HepG2 (cell line): ENCODE data around the gene C2orf81. TPM values are rescaled to one million over a fixed set of nuclear protein-coding genes. Genes with fewer than 3 reads are reported as not detected.

Experiments
- CCDC6 ChIP-seq: sonication (generic); formaldehyde crosslinking; IDR thresholded peaks from 2 replicates; pipeline ENCODE4 v1.8.1; 2022; ENCODE audit warnings: mild to moderate bottlenecking, missing genetic modification reagents, moderate library complexity
- HCFC1 ChIP-seq: fragments of 150-350 bp; IDR thresholded peaks from 2 replicates; pipeline ENCODE4 v1.6.1; 2014; ENCODE audit warnings: low read depth, low read length
- HDAC2 ChIP-seq: sonication (generic); formaldehyde crosslinking; IDR thresholded peaks from 2 replicates; pipeline ENCODE4 v1.4.0; 2020; ENCODE audit warnings: missing genetic modification reagents
- HNRNPUL1 ChIP-seq: fragments of 200-400 bp; formaldehyde crosslinking; IDR thresholded peaks from 2 replicates; pipeline ENCODE4 v1.6.1; 2017; ENCODE audit warnings: low read depth, mild to moderate bottlenecking, low read length, moderate library complexity
- SMAD1 ChIP-seq: sonication (generic); formaldehyde crosslinking; IDR thresholded peaks from 2 replicates; pipeline ENCODE4 v1.4.0; 2020; ENCODE audit warnings: missing genetic modification reagents, low read depth, mild to moderate bottlenecking, borderline replicate concordance
- TARDBP ChIP-seq: sonication (generic); formaldehyde crosslinking; IDR thresholded peaks from 2 replicates; pipeline ENCODE4 v1.8.0; 2022; ENCODE audit warnings: mild to moderate bottlenecking, missing genetic modification reagents
- ZNF232 ChIP-seq: sonication (generic); formaldehyde crosslinking; IDR thresholded peaks from 2 replicates; pipeline ENCODE4 v1.4.0; 2020; ENCODE audit warnings: missing genetic modification reagents, borderline replicate concordance
- polyA plus RNA-seq, 8 experiments: library from polyadenylated mRNA; depleted of rRNA in 3 of 8; stranded (reverse) in 7 of 8; unstranded in 1 of 8; fragments of >200 nt; fragmentation: Illumina TruSeq in 4 of 8; extraction: Trizol in 4 of 8; gene quantifications; 2 replicates each; pipeline versions ENCODE4 v1.2.1 to v1.2.3, GENCODE V29; 2011 to 2016; ENCODE audit warnings: low read depth in 4 of 8, missing spikeins in 1 of 8, mixed read lengths in 1 of 8; ENCODE audit not compliant: insufficient read depth in 1 of 8
- total RNA-seq, 5 experiments: library from RNA; depleted of rRNA; stranded (reverse); fragments of >200 nt; fragmentation: Illumina TruSeq; extraction: Trizol; gene quantifications; 2 replicates each; pipeline ENCODE4 v1.2.3, GENCODE V29; 2016; ENCODE audit warnings: low read depth in 1 of 5
- TF ChIP-seq, protein P1 (sequence below): sonication (generic); formaldehyde crosslinking; conservative IDR thresholded peaks from 2 replicates; pipeline ENCODE4 v1.4.0; 2020; ENCODE audit warnings: missing genetic modification reagents
- TF ChIP-seq, protein P2 (sequence below): sonication (generic); formaldehyde crosslinking; IDR thresholded peaks from 2 replicates; pipeline ENCODE4 v1.4.0; 2020; ENCODE audit warnings: missing genetic modification reagents
- TF ChIP-seq, protein P3 (sequence below): sonication (generic); formaldehyde crosslinking; IDR thresholded peaks from one replicate; pipeline ENCODE4 v1.5.1; 2020; ENCODE audit warnings: mild to moderate bottlenecking, missing genetic modification reagents; ENCODE audit errors: not compliant biosample characterization
- TF ChIP-seq, protein P4 (sequence below): sonication (generic); formaldehyde crosslinking; IDR thresholded peaks from 2 replicates; pipeline ENCODE4 v1.5.0; 2020; ENCODE audit warnings: mild to moderate bottlenecking, missing genetic modification reagents, moderate library complexity

Gene C2orf81
- total and polyA plus RNA-seq, 2 of the 13 experiments (the other 11 are each of a cell fraction or from before 2014, with no cell fraction given) = 0.15 to 0.17 TPM

DNA sequence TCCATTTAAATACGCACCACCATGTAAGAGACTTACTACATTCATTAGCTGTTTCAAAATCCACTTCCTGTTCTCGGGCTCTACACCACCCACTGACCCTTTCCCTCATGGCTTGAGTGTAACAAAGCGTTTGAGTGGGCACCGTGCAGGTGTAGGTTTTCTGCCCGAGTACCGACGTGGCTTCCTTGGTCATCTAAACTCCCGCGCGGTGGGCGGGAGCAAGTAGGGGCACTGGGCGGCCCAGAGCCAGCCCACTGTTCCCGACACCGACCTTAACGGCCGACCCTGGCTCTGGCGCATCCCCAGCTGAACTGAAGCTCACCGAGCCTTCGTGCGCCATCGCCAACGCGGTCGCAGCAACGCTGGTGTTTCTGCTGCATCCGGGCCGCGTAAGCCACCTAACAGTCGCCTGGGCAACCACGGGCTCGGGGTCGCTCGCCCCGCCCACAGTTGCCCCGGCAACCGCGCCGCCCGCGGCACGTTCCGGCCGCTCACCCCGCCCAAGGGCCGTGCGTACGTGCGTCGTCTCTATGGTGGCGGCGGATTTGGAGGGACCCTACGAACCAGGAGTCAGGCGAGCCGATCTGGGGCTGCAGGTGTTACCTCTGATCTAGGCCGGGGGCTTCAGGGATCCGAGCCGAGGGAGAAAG is at the start of gene C2orf81, which contains the start of gene WDR54 (continued):
- TF ChIP-seq, protein P1, sequence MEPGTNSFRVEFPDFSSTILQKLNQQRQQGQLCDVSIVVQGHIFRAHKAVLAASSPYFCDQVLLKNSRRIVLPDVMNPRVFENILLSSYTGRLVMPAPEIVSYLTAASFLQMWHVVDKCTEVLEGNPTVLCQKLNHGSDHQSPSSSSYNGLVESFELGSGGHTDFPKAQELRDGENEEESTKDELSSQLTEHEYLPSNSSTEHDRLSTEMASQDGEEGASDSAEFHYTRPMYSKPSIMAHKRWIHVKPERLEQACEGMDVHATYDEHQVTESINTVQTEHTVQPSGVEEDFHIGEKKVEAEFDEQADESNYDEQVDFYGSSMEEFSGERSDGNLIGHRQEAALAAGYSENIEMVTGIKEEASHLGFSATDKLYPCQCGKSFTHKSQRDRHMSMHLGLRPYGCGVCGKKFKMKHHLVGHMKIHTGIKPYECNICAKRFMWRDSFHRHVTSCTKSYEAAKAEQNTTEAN (CRISPR knock-in tag) = no peak
- TF ChIP-seq SMAD1 (CRISPR knock-in tag) = 0 out of 2 replicates have a peak, but pooled peaks have one; percentile 84
- peak; percentile 6; the same call in 1 of the 2 replicates for TF ChIP-seq HCFC1
- TF ChIP-seq ZNF232 (CRISPR knock-in tag) = peak; percentile 58; the same call in 1 of the 2 replicates
- TF ChIP-seq, protein P2, sequence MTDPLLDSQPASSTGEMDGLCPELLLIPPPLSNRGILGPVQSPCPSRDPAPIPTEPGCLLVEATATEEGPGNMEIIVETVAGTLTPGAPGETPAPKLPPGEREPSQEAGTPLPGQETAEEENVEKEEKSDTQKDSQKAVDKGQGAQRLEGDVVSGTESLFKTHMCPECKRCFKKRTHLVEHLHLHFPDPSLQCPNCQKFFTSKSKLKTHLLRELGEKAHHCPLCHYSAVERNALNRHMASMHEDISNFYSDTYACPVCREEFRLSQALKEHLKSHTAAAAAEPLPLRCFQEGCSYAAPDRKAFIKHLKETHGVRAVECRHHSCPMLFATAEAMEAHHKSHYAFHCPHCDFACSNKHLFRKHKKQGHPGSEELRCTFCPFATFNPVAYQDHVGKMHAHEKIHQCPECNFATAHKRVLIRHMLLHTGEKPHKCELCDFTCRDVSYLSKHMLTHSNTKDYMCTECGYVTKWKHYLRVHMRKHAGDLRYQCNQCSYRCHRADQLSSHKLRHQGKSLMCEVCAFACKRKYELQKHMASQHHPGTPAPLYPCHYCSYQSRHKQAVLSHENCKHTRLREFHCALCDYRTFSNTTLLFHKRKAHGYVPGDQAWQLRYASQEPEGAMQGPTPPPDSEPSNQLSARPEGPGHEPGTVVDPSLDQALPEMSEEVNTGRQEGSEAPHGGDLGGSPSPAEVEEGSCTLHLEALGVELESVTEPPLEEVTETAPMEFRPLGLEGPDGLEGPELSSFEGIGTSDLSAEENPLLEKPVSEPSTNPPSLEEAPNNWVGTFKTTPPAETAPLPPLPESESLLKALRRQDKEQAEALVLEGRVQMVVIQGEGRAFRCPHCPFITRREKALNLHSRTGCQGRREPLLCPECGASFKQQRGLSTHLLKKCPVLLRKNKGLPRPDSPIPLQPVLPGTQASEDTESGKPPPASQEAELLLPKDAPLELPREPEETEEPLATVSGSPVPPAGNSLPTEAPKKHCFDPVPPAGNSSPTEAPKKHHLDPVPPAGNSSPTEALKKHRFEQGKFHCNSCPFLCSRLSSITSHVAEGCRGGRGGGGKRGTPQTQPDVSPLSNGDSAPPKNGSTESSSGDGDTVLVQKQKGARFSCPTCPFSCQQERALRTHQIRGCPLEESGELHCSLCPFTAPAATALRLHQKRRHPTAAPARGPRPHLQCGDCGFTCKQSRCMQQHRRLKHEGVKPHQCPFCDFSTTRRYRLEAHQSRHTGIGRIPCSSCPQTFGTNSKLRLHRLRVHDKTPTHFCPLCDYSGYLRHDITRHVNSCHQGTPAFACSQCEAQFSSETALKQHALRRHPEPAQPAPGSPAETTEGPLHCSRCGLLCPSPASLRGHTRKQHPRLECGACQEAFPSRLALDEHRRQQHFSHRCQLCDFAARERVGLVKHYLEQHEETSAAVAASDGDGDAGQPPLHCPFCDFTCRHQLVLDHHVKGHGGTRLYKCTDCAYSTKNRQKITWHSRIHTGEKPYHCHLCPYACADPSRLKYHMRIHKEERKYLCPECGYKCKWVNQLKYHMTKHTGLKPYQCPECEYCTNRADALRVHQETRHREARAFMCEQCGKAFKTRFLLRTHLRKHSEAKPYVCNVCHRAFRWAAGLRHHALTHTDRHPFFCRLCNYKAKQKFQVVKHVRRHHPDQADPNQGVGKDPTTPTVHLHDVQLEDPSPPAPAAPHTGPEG (CRISPR knock-in tag) = peak; percentile 53; the same call in 1 of the 2 replicates
- TF ChIP-seq, protein P3, sequence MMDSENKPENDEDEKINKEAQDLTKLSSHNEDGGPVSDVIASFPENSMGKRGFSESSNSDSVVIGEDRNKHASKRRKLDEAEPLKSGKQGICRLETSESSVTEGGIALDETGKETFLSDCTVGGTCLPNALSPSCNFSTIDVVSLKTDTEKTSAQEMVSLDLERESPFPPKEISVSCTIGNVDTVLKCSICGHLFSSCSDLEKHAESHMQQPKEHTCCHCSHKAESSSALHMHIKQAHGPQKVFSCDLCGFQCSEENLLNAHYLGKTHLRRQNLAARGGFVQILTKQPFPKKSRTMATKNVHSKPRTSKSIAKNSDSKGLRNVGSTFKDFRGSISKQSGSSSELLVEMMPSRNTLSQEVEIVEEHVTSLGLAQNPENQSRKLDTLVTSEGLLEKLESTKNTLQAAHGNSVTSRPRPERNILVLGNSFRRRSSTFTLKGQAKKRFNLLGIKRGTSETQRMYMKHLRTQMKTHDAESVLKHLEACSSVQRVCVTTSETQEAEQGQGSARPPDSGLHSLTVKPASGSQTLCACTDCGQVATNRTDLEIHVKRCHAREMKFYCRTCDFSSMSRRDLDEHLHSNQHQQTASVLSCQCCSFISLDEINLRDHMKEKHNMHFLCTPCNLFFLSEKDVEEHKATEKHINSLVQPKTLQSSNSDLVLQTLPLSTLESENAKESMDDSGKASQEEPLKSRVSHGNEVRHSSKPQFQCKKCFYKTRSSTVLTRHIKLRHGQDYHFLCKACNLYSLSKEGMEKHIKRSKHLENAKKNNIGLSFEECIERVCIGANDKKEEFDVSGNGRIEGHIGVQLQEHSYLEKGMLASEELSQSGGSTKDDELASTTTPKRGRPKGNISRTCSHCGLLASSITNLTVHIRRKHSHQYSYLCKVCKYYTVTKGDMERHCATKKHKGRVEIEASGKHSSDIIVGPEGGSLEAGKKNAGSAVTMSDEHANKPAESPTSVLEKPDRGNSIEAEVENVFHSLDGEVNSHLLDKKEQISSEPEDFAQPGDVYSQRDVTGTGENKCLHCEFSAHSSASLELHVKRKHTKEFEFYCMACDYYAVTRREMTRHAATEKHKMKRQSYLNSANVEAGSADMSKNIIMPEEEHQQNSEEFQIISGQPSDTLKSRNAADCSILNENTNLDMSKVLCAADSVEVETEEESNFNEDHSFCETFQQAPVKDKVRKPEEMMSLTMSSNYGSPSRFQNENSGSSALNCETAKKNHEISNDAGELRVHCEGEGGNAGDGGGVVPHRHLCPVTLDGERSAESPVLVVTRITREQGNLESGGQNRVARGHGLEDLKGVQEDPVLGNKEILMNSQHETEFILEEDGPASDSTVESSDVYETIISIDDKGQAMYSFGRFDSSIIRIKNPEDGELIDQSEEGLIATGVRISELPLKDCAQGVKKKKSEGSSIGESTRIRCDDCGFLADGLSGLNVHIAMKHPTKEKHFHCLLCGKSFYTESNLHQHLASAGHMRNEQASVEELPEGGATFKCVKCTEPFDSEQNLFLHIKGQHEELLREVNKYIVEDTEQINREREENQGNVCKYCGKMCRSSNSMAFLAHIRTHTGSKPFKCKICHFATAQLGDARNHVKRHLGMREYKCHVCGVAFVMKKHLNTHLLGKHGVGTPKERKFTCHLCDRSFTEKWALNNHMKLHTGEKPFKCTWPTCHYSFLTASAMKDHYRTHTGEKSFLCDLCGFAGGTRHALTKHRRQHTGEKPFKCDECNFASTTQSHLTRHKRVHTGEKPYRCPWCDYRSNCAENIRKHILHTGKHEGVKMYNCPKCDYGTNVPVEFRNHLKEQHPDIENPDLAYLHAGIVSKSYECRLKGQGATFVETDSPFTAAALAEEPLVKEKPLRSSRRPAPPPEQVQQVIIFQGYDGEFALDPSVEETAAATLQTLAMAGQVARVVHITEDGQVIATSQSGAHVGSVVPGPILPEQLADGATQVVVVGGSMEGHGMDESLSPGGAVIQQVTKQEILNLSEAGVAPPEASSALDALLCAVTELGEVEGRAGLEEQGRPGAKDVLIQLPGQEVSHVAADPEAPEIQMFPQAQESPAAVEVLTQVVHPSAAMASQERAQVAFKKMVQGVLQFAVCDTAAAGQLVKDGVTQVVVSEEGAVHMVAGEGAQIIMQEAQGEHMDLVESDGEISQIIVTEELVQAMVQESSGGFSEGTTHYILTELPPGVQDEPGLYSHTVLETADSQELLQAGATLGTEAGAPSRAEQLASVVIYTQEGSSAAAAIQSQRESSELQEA (CRISPR knock-in tag) = peak; percentile 87
- TF ChIP-seq, protein P4, sequence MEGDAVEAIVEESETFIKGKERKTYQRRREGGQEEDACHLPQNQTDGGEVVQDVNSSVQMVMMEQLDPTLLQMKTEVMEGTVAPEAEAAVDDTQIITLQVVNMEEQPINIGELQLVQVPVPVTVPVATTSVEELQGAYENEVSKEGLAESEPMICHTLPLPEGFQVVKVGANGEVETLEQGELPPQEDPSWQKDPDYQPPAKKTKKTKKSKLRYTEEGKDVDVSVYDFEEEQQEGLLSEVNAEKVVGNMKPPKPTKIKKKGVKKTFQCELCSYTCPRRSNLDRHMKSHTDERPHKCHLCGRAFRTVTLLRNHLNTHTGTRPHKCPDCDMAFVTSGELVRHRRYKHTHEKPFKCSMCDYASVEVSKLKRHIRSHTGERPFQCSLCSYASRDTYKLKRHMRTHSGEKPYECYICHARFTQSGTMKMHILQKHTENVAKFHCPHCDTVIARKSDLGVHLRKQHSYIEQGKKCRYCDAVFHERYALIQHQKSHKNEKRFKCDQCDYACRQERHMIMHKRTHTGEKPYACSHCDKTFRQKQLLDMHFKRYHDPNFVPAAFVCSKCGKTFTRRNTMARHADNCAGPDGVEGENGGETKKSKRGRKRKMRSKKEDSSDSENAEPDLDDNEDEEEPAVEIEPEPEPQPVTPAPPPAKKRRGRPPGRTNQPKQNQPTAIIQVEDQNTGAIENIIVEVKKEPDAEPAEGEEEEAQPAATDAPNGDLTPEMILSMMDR (CRISPR knock-in tag) = peak; percentile 14; the same call in 1 of the 2 replicates
- no peak for TF ChIP-seq HNRNPUL1
- no peak for TF ChIP-seq CCDC6 (CRISPR knock-in tag)
- TF ChIP-seq TARDBP (CRISPR knock-in tag) = no peak
- TF ChIP-seq HDAC2 (CRISPR knock-in tag) = peak; percentile 45; the same call in 1 of the 2 replicates
